CD14-positive monocyte (primary cell): ENCODE measurements around the gene ACTRT2. TPM values are rescaled to one million over a fixed set of nuclear protein-coding genes. Genes with fewer than 3 reads are reported as not detected.

ENCODE experiments used
- DNase-seq, 3 donors: peaks; one replicate each; pipeline ENCODE4 v3.0.0-alpha.2; 2011 to 2022
- H2AFZ ChIP-seq: 2 replicates; pipeline ENCODE4 v1.6.0; 2012; ENCODE audit warnings: mild to moderate bottlenecking, low read depth, low read length, inconsistent platforms; ENCODE audit not compliant: insufficient read depth, poor library complexity, severe bottlenecking
- H3K27ac ChIP-seq, 2 donors: 1 replicate in 1 of 2; 2 replicates in 1 of 2; pipeline ENCODE4 v1.5.1; 2012 to 2013; ENCODE audit warnings: low read length in 2 of 2, control low read depth in 1 of 2, inconsistent platforms in 1 of 2, low read depth in 1 of 2, mild to moderate bottlenecking in 1 of 2
- H3K27me3 ChIP-seq, 2 donors: one replicate each; pipeline versions ENCODE4 v1.6.0 to v1.6.1; 2011 to 2013; ENCODE audit warnings: low read length in 2 of 2; ENCODE audit not compliant: control insufficient read depth in 2 of 2, insufficient read depth in 2 of 2
- H3K36me3 ChIP-seq, 2 donors: replicated peaks in 1 of 2; 1 replicate in 1 of 2; 2 replicates in 1 of 2; pipeline versions ENCODE4 v1.5.1 to v1.6.1; 2012 to 2013; ENCODE audit warnings: low read length in 2 of 2, control low read depth in 1 of 2, inconsistent platforms in 1 of 2, mild to moderate bottlenecking in 1 of 2; ENCODE audit not compliant: insufficient read depth in 2 of 2, control insufficient read depth in 1 of 2
- H3K4me1 ChIP-seq, 2 donors: 1 replicate in 1 of 2; 2 replicates in 1 of 2; pipeline versions ENCODE4 v1.5.1 to v1.6.1; 2012 to 2013; ENCODE audit warnings: low read length in 2 of 2, control low read depth in 1 of 2, inconsistent platforms in 1 of 2, mild to moderate bottlenecking in 1 of 2, moderate library complexity in 1 of 2; ENCODE audit not compliant: insufficient read depth in 2 of 2, control insufficient read depth in 1 of 2
- H3K4me2 ChIP-seq: replicated peaks from 2 replicates; pipeline ENCODE3; 2012; ENCODE audit warnings: low read length, moderate library complexity, mild to moderate bottlenecking; ENCODE audit not compliant: poor library complexity, severe bottlenecking; ENCODE audit errors: extremely low read depth
- H3K4me3 ChIP-seq, 3 experiments: fragments of 200-600 bp in 1 of 3; sonication (generic) in 1 of 3; replicated peaks in 1 of 3; 1 replicate in 2 of 3; 2 replicates in 1 of 3; pipeline ENCODE4 v1.5.1; 2011 to 2013; ENCODE audit warnings: low read length in 3 of 3, mild to moderate bottlenecking in 3 of 3, control low read depth in 2 of 3, low read depth in 2 of 3, inconsistent platforms in 1 of 3, moderate library complexity in 1 of 3
- H3K79me2 ChIP-seq: 2 replicates; pipeline ENCODE4 v1.6.0; 2012; ENCODE audit warnings: mild to moderate bottlenecking, control low read depth, inconsistent platforms, low read length, moderate library complexity; ENCODE audit not compliant: insufficient read depth
- H3K9ac ChIP-seq: 2 replicates; pipeline ENCODE4 v1.6.0; 2017; ENCODE audit warnings: low read length, mild to moderate bottlenecking; ENCODE audit not compliant: insufficient read depth, poor library complexity, severe bottlenecking
- H3K9me3 ChIP-seq, 2 donors: replicated peaks in 1 of 2; 1 replicate in 1 of 2; 2 replicates in 1 of 2; pipeline versions ENCODE4 v1.5.1 to v1.6.1; 2012 to 2013; ENCODE audit warnings: low read length in 2 of 2, control low read depth in 1 of 2; ENCODE audit not compliant: control insufficient read depth in 1 of 2, insufficient read depth in 1 of 2
- H4K20me1 ChIP-seq: 2 replicates; pipeline ENCODE4 v1.6.0; 2012; ENCODE audit warnings: mild to moderate bottlenecking, low read length, control low read depth, moderate library complexity; ENCODE audit not compliant: insufficient read depth
- H3K27ac Mint-ChIP-seq, 7 donors: one replicate each; pipeline ENCODE4 v1.8.0; 2020; ENCODE audit warnings: mild to moderate bottlenecking in 7 of 7, mixed read lengths in 7 of 7, moderate library complexity in 6 of 7, inconsistent platforms in 2 of 7
- H3K27me3 Mint-ChIP-seq, 3 donors: one replicate each; pipeline ENCODE4 v1.8.0; 2021 to 2022; ENCODE audit warnings: low read depth in 3 of 3, mild to moderate bottlenecking in 3 of 3, mixed read lengths in 3 of 3, moderate library complexity in 3 of 3, inconsistent platforms in 1 of 3
- H3K36me3 Mint-ChIP-seq, 2 donors: one replicate each; pipeline ENCODE4 v1.8.0; 2020; ENCODE audit warnings: mixed read lengths in 2 of 2, inconsistent platforms in 1 of 2, mild to moderate bottlenecking in 1 of 2
- H3K4me1 Mint-ChIP-seq: one replicate; pipeline ENCODE4 v1.8.0; 2020; ENCODE audit warnings: mild to moderate bottlenecking, mixed read lengths
- H3K4me3 Mint-ChIP-seq, 2 donors: one replicate each; pipeline ENCODE4 v1.8.0; 2020; ENCODE audit warnings: mild to moderate bottlenecking in 2 of 2, mixed read lengths in 2 of 2, moderate library complexity in 1 of 2
- H3K9me3 Mint-ChIP-seq, 7 donors: one replicate each; pipeline ENCODE4 v1.8.0; 2020 to 2022; ENCODE audit warnings: mixed read lengths in 7 of 7, mild to moderate bottlenecking in 6 of 7, moderate library complexity in 6 of 7, inconsistent platforms in 2 of 7
- CTCF ChIP-seq: fragments of 200-600 bp; IDR thresholded peaks from one replicate; pipeline ENCODE4 v1.8.0; 2022; ENCODE audit warnings: antibody characterized with exemption, mild to moderate bottlenecking
- WGBS: methylation state at CpG from one replicate; pipeline ENCODE4 v1.1.5; 2013; ENCODE audit warnings: missing lambda C conversion rate; ENCODE audit not compliant: insufficient coverage; 5-methylcytosine and 5-hydroxymethylcytosine counted together
- intact Hi-C, 2 donors: fragments of 100-400 bp; cut with micrococcal nuclease; formaldehyde crosslinking; loops; one replicate each; pipeline versions ENCODE4 v1.15.0 to v1.15.1; 2023
- polyA plus RNA-seq, 3 donors: library from polyadenylated mRNA; depleted of rRNA in 1 of 3; unstranded in 2 of 3; stranded (reverse) in 1 of 3; fragments of 300-500 nt in 2 of 3; fragments of >200 nt in 1 of 3; fragmentation: Illumina TruSeq in 2 of 3; gene quantifications; 1 replicate in 2 of 3; 2 replicates in 1 of 3; pipeline ENCODE4 v1.2.3, GENCODE V29; 2012 to 2021

Gene ACTRT2
- polyA plus RNA-seq, 3 donors, result not detected

- Mint-ChIP-seq H3K4me1 (no peaks in the 10 kb centered on the region), H3K9me3 (peaks cover 0 to 2% (median 0%) of the 10 kb centered on the region in 7 donors), H3K4me3 (no peak overlapping the region), H3K27me3 (peaks cover 3 to 13% (median 7%) of the 10 kb centered on the region in 3 donors), H3K36me3 (no peaks in the 10 kb centered on the region), H3K27ac (no peak overlapping the region)
- Histone ChIP-seq H3K9me3 (no peaks in the 10 kb centered on the region), H3K27ac (no peak overlapping the region), H2AFZ (no peak overlapping the region), H3K27me3 (no peaks in the 10 kb centered on the region), H3K4me3 (no peak overlapping the region), H3K4me2 (no peak overlapping the region), H4K20me1 (no peaks in the 10 kb centered on the region), H3K79me2 (no peaks in the 10 kb centered on the region), H3K4me1 (no peaks in the 10 kb centered on the region), H3K9ac (no peak overlapping the region), H3K36me3 (no peaks in the 10 kb centered on the region)
- intact Hi-C loops, result no loop called here
- no peak for DNase-seq
- TF ChIP-seq CTCF, result no peak
- 89% methylated on average over 16 of the region's 22 CpGs for WGBS
These were observed 4.4 kb upstream of the ACTRT2 start for GRCh38 chr1:3016641-3017439.

- Histone ChIP-seq H2AFZ (no peak overlapping the region), H3K9me3 (no peaks in the 10 kb centered on the region), H3K36me3 (no peaks in the 10 kb centered on the region), H3K27me3 (no peaks in the 10 kb centered on the region), H3K27ac (no peak overlapping the region), H3K4me1 (no peaks in the 10 kb centered on the region), H3K4me3 (no peak overlapping the region), H3K4me2 (no peak overlapping the region), H3K79me2 (no peaks in the 10 kb centered on the region), H4K20me1 (no peaks in the 10 kb centered on the region), H3K9ac (no peak overlapping the region)
- Mint-ChIP-seq H3K27ac (no peak overlapping the region), H3K4me3 (no peak overlapping the region), H3K27me3 (peaks cover 3 to 11% (median 5%) of the 10 kb centered on the region in 3 donors), H3K9me3 (peaks cover 0 to 2% (median 0%) of the 10 kb centered on the region in 7 donors), H3K36me3 (no peaks in the 10 kb centered on the region), H3K4me1 (no peaks in the 10 kb centered on the region)
- no peak for TF ChIP-seq CTCF
- DNase-seq, result no peak
- 79% methylated on average over 17 of the region's 17 CpGs for WGBS
- intact Hi-C loops, result no loop called here
These were observed 3.7 kb upstream of the ACTRT2 start for GRCh38 chr1:3017440-3018050.
